ENCODE measurements around the gene CNTN4.

- no peak for TF ChIP-seq POLR2A (IDR thresholded peaks at IDR 0.05)
- TF ChIP-seq CTCF (IDR thresholded peaks at IDR 0.05), result no peak
- no peak for TF ChIP-seq POLR2AphosphoS5 (IDR thresholded peaks at IDR 0.05)
Observed at GRCh38 chr3:3069723-3070122, 971.1 kb downstream of the CNTN4 start.

All from breast epithelium (tissue), 3 donors.